Osteoblast (primary cell): ENCODE measurements around the gene CTXN2. TPM values are rescaled to one million over a fixed set of nuclear protein-coding genes. Genes with fewer than 3 reads are reported as not detected.

Experiments used
- DNase-seq: peaks from one replicate; pipeline ENCODE4 v3.0.0; 2011; ENCODE audit warnings: low spot score, mixed read lengths; ENCODE audit not compliant: insufficient read length; ENCODE audit errors: missing footprints
- H2AFZ ChIP-seq: 2 replicates; pipeline ENCODE4 v1.6.0; 2011; ENCODE audit warnings: mild to moderate bottlenecking, low read length
- H3K27ac ChIP-seq: 2 replicates; pipeline ENCODE4 v1.5.1; 2011; ENCODE audit warnings: mild to moderate bottlenecking, low read depth, low read length, moderate library complexity
- H3K27me3 ChIP-seq: 2 replicates; pipeline ENCODE4 v1.6.0; 2012; ENCODE audit warnings: mild to moderate bottlenecking, control low read depth, inconsistent platforms, low read length, moderate library complexity; ENCODE audit not compliant: insufficient read depth
- H3K36me3 ChIP-seq: 2 replicates; pipeline ENCODE4 v1.5.1; 2011; ENCODE audit warnings: mild to moderate bottlenecking, low read length, control low read depth, moderate library complexity; ENCODE audit not compliant: insufficient read depth
- H3K4me1 ChIP-seq: 2 replicates; pipeline ENCODE4 v1.5.1; 2011; ENCODE audit warnings: mild to moderate bottlenecking, low read length, control low read depth, moderate library complexity; ENCODE audit not compliant: insufficient read depth
- H3K4me2 ChIP-seq: 2 replicates; pipeline ENCODE4 v1.6.0; 2011; ENCODE audit warnings: mild to moderate bottlenecking, low read length; ENCODE audit not compliant: insufficient read depth
- H3K4me3 ChIP-seq: fragments of 200-600 bp; sonication (generic); 3 replicates; pipeline ENCODE4 v1.5.1; 2012; ENCODE audit warnings: mild to moderate bottlenecking, low read length, inconsistent platforms; ENCODE audit not compliant: insufficient read depth
- H3K79me2 ChIP-seq: 2 replicates; pipeline ENCODE4 v1.6.0; 2012; ENCODE audit warnings: mild to moderate bottlenecking, low read length, control low read depth, inconsistent platforms; ENCODE audit not compliant: insufficient read depth
- H3K9me3 ChIP-seq: 2 replicates; pipeline ENCODE4 v1.5.1; 2011; ENCODE audit warnings: low read depth, low read length, control low read depth
- H4K20me1 ChIP-seq: 2 replicates; pipeline ENCODE4 v1.6.0; 2012; ENCODE audit warnings: mild to moderate bottlenecking, low read length, control low read depth; ENCODE audit not compliant: insufficient read depth
- CTCF ChIP-seq: IDR thresholded peaks from 2 replicates; pipeline ENCODE4 v1.5.1; 2011; ENCODE audit warnings: mild to moderate bottlenecking, low read depth, low read length, moderate library complexity; ENCODE audit errors: extremely low read depth
- total RNA-seq: library from RNA; depleted of rRNA; stranded (reverse); fragments of >200 nt; gene quantifications from 2 replicates; pipeline ENCODE4 v1.2.3, GENCODE V29; 2012

Gene CTXN2
- total RNA-seq, 1 donor, result not detected

GRCh38 chr15:48147358-48147757, 44.1 kb upstream of the CTXN2 start:
- Histone ChIP-seq H3K4me2 (no peak overlapping the region), H4K20me1 (no peaks in the 10 kb centered on the region), H3K27ac (no peak overlapping the region), H3K27me3 (no peaks in the 10 kb centered on the region), H2AFZ (no peak overlapping the region), H3K36me3 (no peaks in the 10 kb centered on the region), H3K4me1 (peaks cover 13% of the 10 kb centered on the region), H3K9me3 (no peaks in the 10 kb centered on the region), H3K79me2 (no peaks in the 10 kb centered on the region), H3K4me3 (no peak overlapping the region)
- no peak for TF ChIP-seq CTCF
- no peak for DNase-seq

- Histone ChIP-seq H3K9me3 (no peaks in the 10 kb centered on the region), H2AFZ (peak overlapping the region; percentile 28), H3K4me1 (peaks cover 7% of the 10 kb centered on the region), H3K27ac (no peak overlapping the region), H3K79me2 (no peaks in the 10 kb centered on the region), H3K4me3 (no peak overlapping the region), H3K36me3 (no peaks in the 10 kb centered on the region), H3K27me3 (no peaks in the 10 kb centered on the region), H4K20me1 (no peaks in the 10 kb centered on the region), H3K4me2 (peak overlapping the region; percentile 31)
- no peak for TF ChIP-seq CTCF
- no peak for DNase-seq
Observed at GRCh38 chr15:48149858-48150257, 41.6 kb upstream of the CTXN2 start.

- no peak for DNase-seq
- TF ChIP-seq CTCF, result no peak
- H2AFZ ChIP-seq, result no peak overlapping the region
Observed at GRCh38 chr15:48153526-48153925, 37.9 kb upstream of the CTXN2 start.

GRCh38 chr15:48168616-48169015, 22.8 kb upstream of the CTXN2 start:
- Histone ChIP-seq H2AFZ (no peak overlapping the region), H3K27me3 (no peaks in the 10 kb centered on the region), H4K20me1 (no peaks in the 10 kb centered on the region), H3K79me2 (peaks cover 19% of the 10 kb centered on the region), H3K4me1 (no peaks in the 10 kb centered on the region), H3K9me3 (no peaks in the 10 kb centered on the region), H3K27ac (no peak overlapping the region), H3K36me3 (no peaks in the 10 kb centered on the region), H3K4me3 (no peak overlapping the region), H3K4me2 (no peak overlapping the region)
- no peak for TF ChIP-seq CTCF
- DNase-seq, result no peak

More at GRCh38 chr15:48153526-48153925, 37.9 kb upstream of the CTXN2 start:
- H3K27me3 ChIP-seq, result no peaks in the 10 kb centered on the region
- H4K20me1 ChIP-seq, result no peaks in the 10 kb centered on the region
- H3K79me2 ChIP-seq, result no peaks in the 10 kb centered on the region
- H3K36me3 ChIP-seq, result no peaks in the 10 kb centered on the region
- H3K9me3 ChIP-seq, result no peaks in the 10 kb centered on the region
- H3K4me3 ChIP-seq, result no peak overlapping the region
- H3K4me1 ChIP-seq, result peaks cover 7% of the 10 kb centered on the region
- no peak overlapping the region for H3K4me2 ChIP-seq
- no peak overlapping the region for H3K27ac ChIP-seq
